NCI-H2029 (cell line): ENCODE data around the gene DCBLD2.
A peak's percentile ranks its signal among the peaks of the same experiment; 100 is the strongest.

ENCODE experiments used
- DNase-seq: peaks from one replicate; lab custom pipeline; 2025; lab: John Stamatoyannopoulos, UW

Gene DCBLD2

GRCh38 chr3:98829246-98829832, 72.2 kb downstream of the DCBLD2 start:
- DNase-seq: no peak

GRCh38 chr3:98827221-98827920, 74.1 kb downstream of the DCBLD2 start:
- no peak for DNase-seq

- DNase-seq: no peak
Measured at GRCh38 chr3:98826126-98826525, 75.4 kb downstream of the DCBLD2 start.

- DNase-seq: no peak
Measured at GRCh38 chr3:98824256-98824655, 77.2 kb downstream of the DCBLD2 start.

GRCh38 chr3:98823791-98824190, 77.7 kb downstream of the DCBLD2 start:
- no peak for DNase-seq

GRCh38 chr3:98821063-98821462, 80.4 kb downstream of the DCBLD2 start:
- DNase-seq: no peak

- DNase-seq: peak; percentile 14
Measured at GRCh38 chr3:98817547-98818041, 83.9 kb downstream of the DCBLD2 start.

- no peak for DNase-seq
Measured at GRCh38 chr3:98814817-98815420, 86.6 kb downstream of the DCBLD2 start.

GRCh38 chr3:98812851-98813374, 88.6 kb downstream of the DCBLD2 start:
- DNase-seq: peak; percentile 3

GRCh38 chr3:98811048-98811447, 90.4 kb downstream of the DCBLD2 start:
- no peak for DNase-seq

- DNase-seq: no peak
Measured at GRCh38 chr3:98809557-98809956, 91.9 kb downstream of the DCBLD2 start.

- no peak for DNase-seq
Measured at GRCh38 chr3:98808071-98808470, 93.4 kb downstream of the DCBLD2 start.

- DNase-seq: no peak
Measured at GRCh38 chr3:98807561-98807960, 93.9 kb downstream of the DCBLD2 start.

- DNase-seq: no peak
Measured at GRCh38 chr3:98807011-98807410, 94.5 kb downstream of the DCBLD2 start.

- DNase-seq: no peak
Measured at GRCh38 chr3:98806521-98806920, 95.0 kb downstream of the DCBLD2 start.

GRCh38 chr3:98805571-98805970, 95.9 kb downstream of the DCBLD2 start:
- no peak for DNase-seq

- DNase-seq: no peak
Measured at GRCh38 chr3:98801043-98801747, 100.3 kb downstream of the DCBLD2 start.

GRCh38 chr3:98800401-98800800, 101.1 kb downstream of the DCBLD2 start:
- no peak for DNase-seq

- no peak for DNase-seq
Measured at GRCh38 chr3:98799479-98799878, 102.0 kb downstream of the DCBLD2 start.

GRCh38 chr3:98798820-98799219, 102.7 kb downstream of the DCBLD2 start:
- DNase-seq: no peak

GRCh38 chr3:98797905-98798304, 103.6 kb downstream of the DCBLD2 start:
- no peak for DNase-seq

GRCh38 chr3:98796334-98796733, 105.2 kb downstream of the DCBLD2 start:
- DNase-seq: no peak
